NCI-H1048 (cell line): Measurements from ENCODE around the gene MIER1.
"Not testable (repeated sequence)": the region's sequence is repeated elsewhere in the genome, so short reads cannot be mapped to it uniquely, and the experiment has no call there.

Experiments
- DNase-seq: peaks from one replicate; lab custom pipeline; 2025; lab: John Stamatoyannopoulos, UW

MIER1 gene

GRCh38 chr1:66924756-66925557 is at the start of gene MIER1, which contains the start of gene DNAI4:
Gene MIER1, plus strand, starts transcription at chr1:66924990. Its CDS starts 39 bp downstream, at chr1:66925029.
Gene DNAI4, minus strand, starts transcription at chr1:66924856. Its CDS starts 25 bp downstream, at chr1:66924831.
- DNase-seq = peak; percentile 93

GRCh38 chr1:66876664-66877063 is 48.1 kb upstream of the MIER1 start:
- no peak for DNase-seq

GRCh38 chr1:66889030-66889429 is 35.8 kb upstream of the MIER1 start:
- DNase-seq = no peak

- no peak for DNase-seq
These were observed 34.2 kb upstream of the MIER1 start for GRCh38 chr1:66890621-66891020.

GRCh38 chr1:66893712-66894111 is 31.1 kb upstream of the MIER1 start:
- DNase-seq = no peak

- DNase-seq = not testable (repeated sequence)
These were observed 9.6 kb upstream of the MIER1 start for GRCh38 chr1:66915203-66915602.

- DNase-seq = no peak
These were observed 8.5 kb upstream of the MIER1 start for GRCh38 chr1:66916320-66916719.

- DNase-seq = no peak
These were observed 7.3 kb upstream of the MIER1 start for GRCh38 chr1:66917476-66917875.

GRCh38 chr1:66919063-66919462 is 5.7 kb upstream of the MIER1 start:
- DNase-seq = no peak

- DNase-seq = no peak
These were observed 5.0 kb upstream of the MIER1 start for GRCh38 chr1:66919828-66920227.

- DNase-seq = no peak
These were observed 4.2 kb upstream of the MIER1 start for GRCh38 chr1:66920543-66920942.

- no peak for DNase-seq
These were observed 744 bp downstream of the MIER1 start for GRCh38 chr1:66925558-66925910.

- no peak for DNase-seq
These were observed 1.2 kb downstream of the MIER1 start for GRCh38 chr1:66925944-66926343.

GRCh38 chr1:66927528-66927927 is 2.7 kb downstream of the MIER1 start:
- DNase-seq = no peak

GRCh38 chr1:66929146-66929688 is 4.4 kb downstream of the MIER1 start:
- DNase-seq = no peak

GRCh38 chr1:66929691-66929998 is 4.9 kb downstream of the MIER1 start:
- no peak for DNase-seq

GRCh38 chr1:66929999-66930822 is 5.4 kb downstream of the MIER1 start:
- DNase-seq = peak; percentile 77

GRCh38 chr1:66930823-66931174 is 6.0 kb downstream of the MIER1 start:
- DNase-seq = no peak

- DNase-seq = no peak
These were observed 6.8 kb downstream of the MIER1 start for GRCh38 chr1:66931590-66931989.

GRCh38 chr1:66932291-66932690 is 7.5 kb downstream of the MIER1 start:
- no peak for DNase-seq

GRCh38 chr1:66933887-66934700 is 9.3 kb downstream of the MIER1 start:
- no peak for DNase-seq

- no peak for DNase-seq
These were observed 12.9 kb downstream of the MIER1 start for GRCh38 chr1:66937529-66938234.
